ENCODE results near the gene DAZAP1.

- TF ChIP-seq ZC3H10 (CRISPR knock-in tag; IDR thresholded peaks at IDR 0.05) (no peak), PATZ1 (CRISPR knock-in tag; IDR thresholded peaks at IDR 0.05; ENCODE audit: borderline replicate concordance) (no peak), RARB (CRISPR knock-in tag; IDR thresholded peaks at IDR 0.05) (no peak), ZNF8 (CRISPR knock-in tag; IDR thresholded peaks at IDR 0.05) (no peak), CSDC2 (CRISPR knock-in tag; IDR thresholded peaks at IDR 0.05) (no peak), ZNF70 (CRISPR knock-in tag; IDR thresholded peaks at IDR 0.05) (no peak), OSR1 (CRISPR knock-in tag; IDR thresholded peaks at IDR 0.05) (no peak), ZFP30 (CRISPR knock-in tag; IDR thresholded peaks at IDR 0.05) (no peak)
Observed at GRCh38 chr19:1438933-1439354, 31.6 kb downstream of the DAZAP1 start.
